ENCODE results near the gene SEC24C.
"Not testable (repeated sequence)": the region's sequence is repeated elsewhere in the genome, so short reads cannot be mapped to it uniquely, and the experiment has no call there.

DNA sequence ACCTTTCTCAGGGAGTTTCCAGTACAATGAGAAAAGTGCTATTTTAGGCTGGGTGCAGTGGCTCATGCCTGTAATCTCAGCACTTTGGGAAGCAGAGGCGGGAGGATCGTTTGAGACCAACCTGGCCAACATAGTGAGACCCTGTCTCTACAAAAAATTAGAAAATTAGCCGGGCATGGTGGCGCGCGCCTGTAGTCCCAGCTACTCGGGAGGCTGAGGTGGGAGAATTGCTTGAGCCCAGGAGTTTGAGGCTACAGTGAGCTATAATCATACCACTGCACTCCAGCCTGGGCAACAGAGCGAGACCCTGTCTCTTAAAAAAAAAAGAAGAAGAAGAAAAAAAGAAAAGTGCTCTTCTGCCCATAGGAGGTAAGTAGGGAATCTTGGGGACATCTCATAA lies 51.9 kb downstream of the SEC24C start:
- TF ChIP-seq POLR2A, CTCF, EP300 (IDR thresholded peaks at IDR 0.05): not testable (repeated sequence)

Measured in tibial nerve (tissue), 4 donors.